ENCODE results near the gene TTC31.
"Not testable (repeated sequence)": the region's sequence is repeated elsewhere in the genome, so short reads cannot be mapped to it uniquely, and the experiment has no call there.

DNA sequence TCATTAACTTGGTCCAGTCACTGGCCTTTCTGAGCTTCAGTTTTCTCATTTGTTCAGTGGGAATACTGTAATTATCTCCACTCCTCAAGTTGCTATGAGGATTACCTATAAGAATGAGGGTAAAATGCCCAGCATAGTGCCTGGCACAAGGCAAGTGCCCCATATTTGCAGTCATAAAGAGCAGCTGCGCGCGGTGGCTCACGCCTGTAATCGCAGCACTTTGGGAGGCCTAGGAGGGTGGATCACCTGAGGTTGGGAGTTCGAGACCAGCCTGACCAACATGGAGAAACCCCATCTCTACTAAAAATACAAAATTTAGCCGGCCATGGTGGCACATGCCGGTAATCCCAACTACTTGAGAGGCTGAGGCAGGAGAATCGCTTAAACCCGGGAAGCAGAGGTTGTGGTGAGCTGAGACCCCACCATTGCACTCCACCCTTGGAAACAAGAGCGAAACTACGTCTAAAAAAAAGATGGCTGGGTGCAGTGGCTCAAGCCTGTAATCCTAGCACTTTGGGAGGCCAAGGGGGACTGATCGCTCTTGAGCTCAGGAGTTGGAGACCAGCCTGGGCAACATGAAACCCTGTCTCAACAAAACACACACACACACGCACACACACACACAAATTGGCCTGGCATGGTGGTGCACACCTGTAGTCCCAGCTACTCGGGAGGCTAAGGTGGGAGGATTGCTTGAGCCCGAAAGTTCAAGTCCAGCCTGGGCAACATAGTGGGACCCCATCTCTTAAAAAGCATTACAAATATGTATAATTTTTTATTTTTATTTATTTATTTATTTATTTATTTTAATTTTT is 40.2 kb upstream of the TTC31 start:
- TF ChIP-seq POLR2A, CTCF (IDR thresholded peaks at IDR 0.05): not testable (repeated sequence)

All from lower leg skin (tissue), 3 donors.